ENCODE measurements around the gene NLN. TPM values are rescaled to one million over a fixed set of nuclear protein-coding genes. Genes with fewer than 3 reads are reported as not detected.
"Not testable (repeated sequence)": the region's sequence is repeated elsewhere in the genome, so short reads cannot be mapped to it uniquely, and the experiment has no call there.

NLN gene
- 10 to 100 TPM; 38.4 to 42.5 TPM for total RNA-seq

GRCh38 chr5:65721720-65722574 lies at the start of gene NLN, which contains the start of gene SGTB:
NLN (plus strand) TSS chr5:65722205; CDS start chr5:65722374, 169 bp downstream.
SGTB (minus strand) TSS chr5:65722109; CDS start chr5:65720807, 1,302 bp downstream.
- Mint-ChIP-seq H3K27ac (peak within 1 kb of the TSS; percentile 93), H3K4me3 (peak within 1 kb of the TSS; percentile 86), H3K27me3 (no peaks in the 10 kb centered on the region), H3K36me3 (ENCODE audit: low read depth) (peaks cover 9% of the 10 kb centered on the region), H3K4me1 (ENCODE audit: low read depth) (peaks cover 13% of the 10 kb centered on the region), H3K9me3 (no peaks in the 10 kb centered on the region)
- DNase-seq = peak; percentile 84
- intact Hi-C loops (cut with micrococcal nuclease) = loop anchor here (5.0 kb wide), 1 partner anchor 205 kb away; the partner anchor contains the start of gene ERBIN
- ChIA-PET CTCF (no interaction called here), POLR2A (interaction anchor here (0.6 to 2.4 kb wide), 4 partner anchors 90 to 330 kb away, joined by 3 to 9 read pairs (median 6); partner anchors contain the start of genes ERBIN and TRIM23)
- TF ChIP-seq CTCF (IDR thresholded peaks at IDR 0.05) = no peak
- ATAC-seq = peak; percentile 96

DNA sequence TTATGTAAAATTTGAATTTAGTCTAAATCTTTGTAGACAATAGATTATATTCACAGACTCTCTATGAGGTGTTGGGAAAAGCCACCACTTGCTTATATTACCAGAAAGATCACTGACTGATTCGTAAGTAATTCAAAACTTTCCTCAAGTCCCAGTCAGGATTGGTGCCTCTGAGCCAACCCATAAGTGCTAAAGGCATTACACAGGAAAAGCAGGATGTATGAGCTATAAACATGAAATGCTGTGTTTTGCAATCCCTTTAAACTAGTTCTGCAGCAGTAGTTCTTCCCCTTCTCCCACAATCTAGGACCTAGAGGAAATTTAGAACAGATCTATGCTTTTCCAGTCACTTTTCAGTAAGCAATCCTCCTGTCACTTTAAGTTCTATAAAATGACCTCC lies 49.2 kb upstream of the NLN start:
- intact Hi-C loops (cut with micrococcal nuclease) = no loop called here
- POLR2A ChIA-PET = interaction anchor here (1.2 kb wide), 1 partner anchor 47 kb away, joined by 4 read pairs; no protein-coding TSS in a partner anchor
- no peak for DNase-seq
- no peaks in the 10 kb centered on the region for H3K27me3 Mint-ChIP-seq
- H3K36me3 Mint-ChIP-seq (ENCODE audit: low read depth) = peaks cover 32% of the 10 kb centered on the region
- H3K9me3 Mint-ChIP-seq = no peaks in the 10 kb centered on the region
- CTCF ChIA-PET = interaction anchor here (1.0 kb wide), 1 partner anchor 41 kb away, joined by 3 read pairs; no protein-coding TSS in a partner anchor
- peak overlapping the region; percentile 9 for H3K27ac Mint-ChIP-seq
- no peak overlapping the region for H3K4me3 Mint-ChIP-seq
- TF ChIP-seq CTCF (IDR thresholded peaks at IDR 0.05) = no peak
- peaks cover 32% of the 10 kb centered on the region for H3K4me1 Mint-ChIP-seq (ENCODE audit: low read depth)
- no peak for ATAC-seq

DNA sequence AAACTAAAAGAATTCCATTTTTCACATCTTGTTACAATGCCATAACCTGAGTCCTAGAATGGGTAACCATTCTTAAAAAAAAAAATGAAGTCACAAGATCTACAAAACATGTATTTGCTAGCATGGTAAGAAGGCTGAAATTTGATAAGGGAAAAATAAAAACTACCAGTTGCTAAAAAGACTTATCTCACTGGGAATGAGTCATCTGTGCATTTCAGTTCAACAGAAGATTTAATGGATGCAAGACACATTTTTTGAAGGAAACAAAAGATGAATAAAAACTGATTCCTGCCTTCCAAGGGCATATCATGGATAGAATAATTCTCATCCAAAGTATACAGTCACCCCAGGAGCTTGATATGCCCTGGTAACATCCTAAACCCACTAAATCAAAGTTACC lies 47.3 kb upstream of the NLN start:
- TF ChIP-seq CTCF (IDR thresholded peaks at IDR 0.05) = no peak
- Mint-ChIP-seq H3K36me3 (ENCODE audit: low read depth) (peaks cover 46% of the 10 kb centered on the region), H3K27me3 (no peaks in the 10 kb centered on the region), H3K4me3 (no peak overlapping the region), H3K9me3 (no peaks in the 10 kb centered on the region), H3K4me1 (ENCODE audit: low read depth) (peaks cover 40% of the 10 kb centered on the region), H3K27ac (peak overlapping the region; percentile 66)
- intact Hi-C loops (cut with micrococcal nuclease) = no loop called here
- ATAC-seq (no peak), DNase-seq (no peak)
- POLR2A ChIA-PET = no interaction called here
- CTCF ChIA-PET = interaction anchor here (0.8 kb wide), 1 partner anchor 12 kb away, joined by 3 read pairs; no protein-coding TSS in a partner anchor

DNA sequence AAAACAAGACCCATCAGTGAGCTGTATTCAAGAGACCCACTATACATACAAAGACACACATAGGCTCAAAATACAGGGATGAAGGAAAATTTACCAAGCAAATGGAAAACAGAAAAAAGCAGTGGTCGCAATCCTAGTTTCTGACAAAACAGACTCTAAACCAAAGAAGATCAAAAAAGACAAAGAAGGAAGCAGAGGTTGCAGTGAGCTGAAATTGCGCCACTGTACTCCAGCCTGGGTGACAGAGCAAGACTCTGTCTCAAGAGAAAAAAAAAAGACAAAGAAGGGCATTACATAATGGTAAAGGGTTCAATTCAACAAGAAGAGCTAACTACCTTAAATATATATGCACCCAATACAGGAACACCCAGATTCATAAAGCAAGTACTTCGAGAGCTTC lies 45.9 kb upstream of the NLN start:
- DNase-seq; H3K9me3 Mint-ChIP-seq; POLR2A ChIA-PET; H3K4me3 Mint-ChIP-seq; ATAC-seq; intact Hi-C loops (cut with micrococcal nuclease); H3K27me3 Mint-ChIP-seq: not testable (repeated sequence)
- CTCF ChIA-PET = interaction anchor here (1.7 kb wide), 1 partner anchor 11 kb away, joined by 7 read pairs; no protein-coding TSS in a partner anchor
- Mint-ChIP-seq H3K36me3 (ENCODE audit: low read depth) (peaks cover 55% of the 10 kb centered on the region), H3K27ac (peak overlapping the region; percentile 81), H3K4me1 (ENCODE audit: low read depth) (peaks cover 43% of the 10 kb centered on the region)

DNA sequence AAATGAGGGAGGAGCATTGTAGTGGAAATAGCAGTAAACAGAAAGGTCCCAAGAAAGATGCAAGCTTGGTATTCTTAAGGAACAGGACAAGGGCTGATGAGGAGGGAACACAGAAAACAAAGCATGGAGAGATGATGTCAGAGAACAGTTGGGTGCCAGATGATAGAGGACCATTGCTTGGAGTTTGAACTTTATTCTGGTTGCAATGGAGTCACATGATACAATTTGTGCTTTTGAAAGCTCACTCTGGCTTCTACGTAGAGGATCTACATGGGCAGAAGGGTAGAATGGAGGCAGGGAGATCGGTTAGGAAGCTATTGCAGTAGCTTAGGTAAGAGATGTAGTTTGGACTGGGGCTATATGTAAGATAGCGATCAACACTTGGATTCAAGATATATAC lies 39.9 kb upstream of the NLN start:
- no peak for TF ChIP-seq CTCF (IDR thresholded peaks at IDR 0.05)
- Mint-ChIP-seq H3K4me3 (no peak overlapping the region), H3K9me3 (no peaks in the 10 kb centered on the region), H3K27me3 (no peaks in the 10 kb centered on the region), H3K4me1 (ENCODE audit: low read depth) (peaks cover 21% of the 10 kb centered on the region), H3K27ac (no peak overlapping the region), H3K36me3 (ENCODE audit: low read depth) (peaks cover 55% of the 10 kb centered on the region)
- CTCF ChIA-PET = no interaction called here
- POLR2A ChIA-PET = no interaction called here
- intact Hi-C loops (cut with micrococcal nuclease) = no loop called here
- ATAC-seq = no peak
- DNase-seq = no peak

All from activated CD8-positive, alpha-beta T cell treated with anti-CD3 and anti-CD28 coated beads for 36 hours (primary cell).